ENCODE measurements around the gene CLEC3B. TPM values are rescaled to one million over a fixed set of nuclear protein-coding genes. Genes with fewer than 3 reads are reported as not detected.

Gene CLEC3B
- total RNA-seq, 3 donors from 2014 or later = 18.3 to 479 (median 55.7) TPM

DNA sequence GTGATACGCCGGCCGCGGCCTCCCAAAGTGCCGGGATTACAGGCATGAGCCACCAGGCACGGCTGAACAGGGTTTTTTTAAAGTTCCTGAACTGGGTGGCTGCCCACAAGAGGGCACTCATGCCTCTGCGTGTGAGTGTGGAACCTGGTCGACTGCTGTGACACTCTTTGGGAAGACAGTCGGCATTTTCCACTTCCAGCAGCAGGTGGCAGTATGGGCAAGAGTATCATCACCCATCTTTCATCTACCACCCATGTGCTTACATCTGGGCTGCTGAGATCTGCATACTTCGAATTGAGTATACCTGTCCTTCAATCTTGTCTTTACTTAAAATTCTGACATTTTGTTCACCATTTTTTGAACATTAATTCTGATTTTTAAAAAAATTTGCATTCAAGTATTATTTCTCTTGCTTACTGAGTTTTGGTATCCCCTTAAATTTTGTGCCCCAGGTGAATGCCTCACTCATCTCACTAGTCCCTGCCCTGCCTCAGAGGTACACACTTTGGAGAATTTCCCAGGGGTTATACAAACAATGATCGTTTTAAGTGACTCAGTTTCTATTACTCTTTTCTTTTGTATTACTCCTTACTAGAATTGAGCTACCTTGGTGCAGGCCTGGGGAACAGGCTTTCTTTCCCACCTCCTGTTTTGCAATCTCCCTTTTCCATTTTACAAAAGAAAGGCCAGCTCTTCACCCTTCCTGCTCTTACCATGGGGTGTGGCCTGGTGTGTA, 11.8 kb downstream of the CLEC3B start:
- H3K27ac ChIP-seq = no peak overlapping the region
- H3K4me3 ChIP-seq = no peak overlapping the region
- peak; percentile 90 to 93 for DNase-seq (ENCODE audit: low spot score in 2 of 2)
- H3K27me3 ChIP-seq = peaks cover 0 to 7% of the 10 kb centered on the region in 2 donors
- H3K36me3 ChIP-seq = no peaks in the 10 kb centered on the region
- intact Hi-C loops (cut with DNase I; ENCODE audit: low total_unique reads) = loop anchor here (10.0 kb wide), 1 partner anchor 457 kb away; no protein-coding TSS in a partner anchor
- TF ChIP-seq, protein P1, sequence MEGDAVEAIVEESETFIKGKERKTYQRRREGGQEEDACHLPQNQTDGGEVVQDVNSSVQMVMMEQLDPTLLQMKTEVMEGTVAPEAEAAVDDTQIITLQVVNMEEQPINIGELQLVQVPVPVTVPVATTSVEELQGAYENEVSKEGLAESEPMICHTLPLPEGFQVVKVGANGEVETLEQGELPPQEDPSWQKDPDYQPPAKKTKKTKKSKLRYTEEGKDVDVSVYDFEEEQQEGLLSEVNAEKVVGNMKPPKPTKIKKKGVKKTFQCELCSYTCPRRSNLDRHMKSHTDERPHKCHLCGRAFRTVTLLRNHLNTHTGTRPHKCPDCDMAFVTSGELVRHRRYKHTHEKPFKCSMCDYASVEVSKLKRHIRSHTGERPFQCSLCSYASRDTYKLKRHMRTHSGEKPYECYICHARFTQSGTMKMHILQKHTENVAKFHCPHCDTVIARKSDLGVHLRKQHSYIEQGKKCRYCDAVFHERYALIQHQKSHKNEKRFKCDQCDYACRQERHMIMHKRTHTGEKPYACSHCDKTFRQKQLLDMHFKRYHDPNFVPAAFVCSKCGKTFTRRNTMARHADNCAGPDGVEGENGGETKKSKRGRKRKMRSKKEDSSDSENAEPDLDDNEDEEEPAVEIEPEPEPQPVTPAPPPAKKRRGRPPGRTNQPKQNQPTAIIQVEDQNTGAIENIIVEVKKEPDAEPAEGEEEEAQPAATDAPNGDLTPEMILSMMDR (IDR thresholded peaks at IDR 0.05) = peak; percentile 96 to 98 (median 97)
- TF ChIP-seq POLR2AphosphoS5 (IDR thresholded peaks at IDR 0.05) (peak in 1 of 3 donors; percentile 41), POLR2A (IDR thresholded peaks at IDR 0.05) (no peak)
- H3K9me3 ChIP-seq = no peaks in the 10 kb centered on the region
- no peaks in the 10 kb centered on the region for H3K4me1 ChIP-seq

GRCh38 chr3:45041666-45042065, 15.6 kb downstream of the CLEC3B start:
- Histone ChIP-seq H3K4me3 (no peak overlapping the region), H3K9me3 (no peaks in the 10 kb centered on the region), H3K4me1 (no peaks in the 10 kb centered on the region), H3K27ac (no peak overlapping the region), H3K27me3 (peaks cover 0 to 5% of the 10 kb centered on the region in 2 donors), H3K36me3 (no peaks in the 10 kb centered on the region)
- intact Hi-C loops (cut with DNase I; ENCODE audit: low total_unique reads) = loop anchor here (5.0 kb wide), 1 partner anchor 171 kb away; no protein-coding TSS in a partner anchor
- TF ChIP-seq POLR2A (IDR thresholded peaks at IDR 0.05) (no peak), POLR2AphosphoS5 (IDR thresholded peaks at IDR 0.05) (no peak)
- TF ChIP-seq, protein P1 (IDR thresholded peaks at IDR 0.05) = no peak
- no peak for DNase-seq (ENCODE audit: low spot score in 2 of 2)

- no peaks in the 10 kb centered on the region for H3K9me3 ChIP-seq
- H3K36me3 ChIP-seq = no peaks in the 10 kb centered on the region
- no peaks in the 10 kb centered on the region for H3K4me1 ChIP-seq
- intact Hi-C loops (cut with DNase I; ENCODE audit: low total_unique reads) = loop anchor here (5.0 kb wide), 1 partner anchor 170 kb away; no protein-coding TSS in a partner anchor
- no peak overlapping the region for H3K4me3 ChIP-seq
- no peak overlapping the region for H3K27ac ChIP-seq
- TF ChIP-seq, protein P1 (IDR thresholded peaks at IDR 0.05) = no peak
- TF ChIP-seq POLR2A (IDR thresholded peaks at IDR 0.05) (no peak), POLR2AphosphoS5 (IDR thresholded peaks at IDR 0.05) (no peak)
- H3K27me3 ChIP-seq = peaks cover 0 to under 1% of the 10 kb centered on the region in 2 donors
- DNase-seq (ENCODE audit: low spot score in 2 of 2) = no peak
Measured at GRCh38 chr3:45042162-45042561, 16.1 kb downstream of the CLEC3B start.

- intact Hi-C loops (cut with DNase I; ENCODE audit: low total_unique reads) = loop anchor here (5.0 kb wide), 1 partner anchor 168 kb away; no protein-coding TSS in a partner anchor
- no peaks in the 10 kb centered on the region for H3K36me3 ChIP-seq
- H3K4me1 ChIP-seq = no peaks in the 10 kb centered on the region
- peak overlapping the region in 1 of 2 donors; percentile 21 for H3K27ac ChIP-seq
- H3K9me3 ChIP-seq = no peaks in the 10 kb centered on the region
- TF ChIP-seq, protein P1 (IDR thresholded peaks at IDR 0.05) = no peak
- TF ChIP-seq POLR2A (IDR thresholded peaks at IDR 0.05) = no peak
- TF ChIP-seq POLR2AphosphoS5 (IDR thresholded peaks at IDR 0.05) = no peak
- peaks cover 0 to 2% of the 10 kb centered on the region in 2 donors for H3K27me3 ChIP-seq
- DNase-seq (ENCODE audit: low spot score in 2 of 2) = no peak
- no peak overlapping the region for H3K4me3 ChIP-seq
Measured at GRCh38 chr3:45043728-45044299, 17.7 kb downstream of the CLEC3B start.

DNA sequence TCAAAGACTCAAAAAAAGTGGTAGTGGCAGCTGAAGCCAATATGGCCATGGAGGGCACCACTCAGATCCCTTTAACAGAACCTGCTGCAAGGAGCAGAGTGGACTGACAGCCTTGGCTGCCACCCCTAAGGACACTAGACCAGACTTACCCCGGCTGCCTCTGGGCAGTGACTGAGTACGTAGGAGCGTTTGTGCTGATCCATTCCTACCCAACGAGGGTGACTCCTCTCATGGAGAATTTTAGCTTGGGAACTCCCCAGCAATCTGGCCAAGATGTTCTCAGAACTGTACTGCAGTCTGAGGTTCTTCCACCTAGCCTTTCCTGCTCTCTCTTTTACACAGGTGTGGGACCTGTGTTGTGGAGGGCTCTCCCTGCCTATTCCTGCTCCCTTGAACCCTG, 22.1 kb downstream of the CLEC3B start:
- TF ChIP-seq POLR2AphosphoS5 (IDR thresholded peaks at IDR 0.05) (no peak), POLR2A (IDR thresholded peaks at IDR 0.05) (no peak)
- TF ChIP-seq, protein P1 (IDR thresholded peaks at IDR 0.05) = no peak
- H3K9me3 ChIP-seq = no peaks in the 10 kb centered on the region
- intact Hi-C loops (cut with DNase I; ENCODE audit: low total_unique reads) = no loop called here
- H3K27ac ChIP-seq = no peak overlapping the region
- DNase-seq (ENCODE audit: low spot score in 2 of 2) = no peak
- H3K4me1 ChIP-seq = no peaks in the 10 kb centered on the region
- no peak overlapping the region for H3K4me3 ChIP-seq
- peaks cover 0 to 12% of the 10 kb centered on the region in 2 donors for H3K27me3 ChIP-seq
- H3K36me3 ChIP-seq = no peaks in the 10 kb centered on the region

Data from breast epithelium (tissue), 4 donors.